Measurements from ENCODE around the gene HAGHL.

The HAGHL gene

DNA sequence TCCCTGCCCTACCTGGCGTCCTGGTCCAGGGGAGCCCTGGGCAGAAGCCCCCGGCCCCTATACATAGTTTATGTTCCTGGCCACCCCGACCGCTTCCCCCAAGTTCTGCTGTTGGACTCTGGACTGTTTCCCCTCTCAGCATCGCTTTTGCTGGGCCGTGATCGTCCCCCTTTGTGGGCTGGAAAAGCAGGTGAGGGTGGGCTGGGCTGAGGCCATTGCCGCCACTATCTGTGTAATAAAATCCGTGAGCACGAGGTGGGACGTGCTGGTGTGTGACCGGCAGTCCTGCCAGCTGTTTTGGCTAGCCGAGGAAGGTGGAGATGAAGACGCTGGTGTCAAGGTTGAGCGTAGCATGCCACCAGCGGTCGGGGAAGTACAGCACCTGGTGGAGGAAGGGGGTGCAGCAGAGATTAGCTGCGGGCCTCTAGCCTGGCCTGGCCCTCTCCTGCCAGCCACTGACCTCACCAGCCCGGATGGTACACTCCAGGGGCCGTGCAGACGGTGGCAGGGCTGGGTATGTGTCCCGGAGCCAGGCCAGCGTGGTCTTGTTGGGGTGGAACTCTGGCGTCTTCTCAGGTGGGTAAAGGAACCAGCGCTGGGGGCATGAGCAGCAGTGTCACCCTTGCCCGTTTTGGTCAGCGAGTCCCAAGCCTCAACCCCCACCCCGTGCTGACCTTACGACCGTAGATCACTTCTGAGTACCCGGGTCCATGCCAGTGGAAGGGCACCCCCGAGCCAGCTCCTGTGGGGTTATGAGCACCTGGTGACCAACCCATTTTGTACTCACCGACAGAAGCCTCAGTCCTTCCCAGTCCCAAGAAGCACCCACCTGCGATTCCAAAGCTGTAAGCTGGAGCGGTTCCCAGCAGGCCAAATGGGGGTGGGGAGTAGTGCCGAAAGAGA is 44.2 kb upstream of the HAGHL start:
- no peak for TF ChIP-seq ISL1 (CRISPR knock-in tag; IDR thresholded peaks at IDR 0.05)
- TF ChIP-seq ZNF70 (CRISPR knock-in tag; IDR thresholded peaks at IDR 0.05), result no peak
- no peak for TF ChIP-seq ARNTL (CRISPR knock-in tag; IDR thresholded peaks at IDR 0.05; ENCODE audit: borderline replicate concordance, low read depth)
- TF ChIP-seq OSR1 (CRISPR knock-in tag; IDR thresholded peaks at IDR 0.05), result no peak
- TF ChIP-seq CSDC2 (CRISPR knock-in tag; IDR thresholded peaks at IDR 0.05), result no peak
- TF ChIP-seq RARB (CRISPR knock-in tag; IDR thresholded peaks at IDR 0.05), result no peak
- TF ChIP-seq ZNF565 (CRISPR knock-in tag; conservative IDR thresholded peaks at IDR 0.05; ENCODE audit: low read depth), result no peak
- TF ChIP-seq, protein P1, sequence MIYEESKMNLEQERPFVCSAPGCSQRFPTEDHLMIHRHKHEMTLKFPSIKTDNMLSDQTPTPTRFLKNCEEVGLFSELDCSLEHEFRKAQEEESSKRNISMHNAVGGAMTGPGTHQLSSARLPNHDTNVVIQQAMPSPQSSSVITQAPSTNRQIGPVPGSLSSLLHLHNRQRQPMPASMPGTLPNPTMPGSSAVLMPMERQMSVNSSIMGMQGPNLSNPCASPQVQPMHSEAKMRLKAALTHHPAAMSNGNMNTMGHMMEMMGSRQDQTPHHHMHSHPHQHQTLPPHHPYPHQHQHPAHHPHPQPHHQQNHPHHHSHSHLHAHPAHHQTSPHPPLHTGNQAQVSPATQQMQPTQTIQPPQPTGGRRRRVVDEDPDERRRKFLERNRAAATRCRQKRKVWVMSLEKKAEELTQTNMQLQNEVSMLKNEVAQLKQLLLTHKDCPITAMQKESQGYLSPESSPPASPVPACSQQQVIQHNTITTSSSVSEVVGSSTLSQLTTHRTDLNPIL (CRISPR knock-in tag; IDR thresholded peaks at IDR 0.05; ENCODE audit: low read depth), result no peak
- TF ChIP-seq TCF4 (CRISPR knock-in tag; IDR thresholded peaks at IDR 0.05; ENCODE audit: borderline replicate concordance), result no peak
- TF ChIP-seq, protein P2, sequence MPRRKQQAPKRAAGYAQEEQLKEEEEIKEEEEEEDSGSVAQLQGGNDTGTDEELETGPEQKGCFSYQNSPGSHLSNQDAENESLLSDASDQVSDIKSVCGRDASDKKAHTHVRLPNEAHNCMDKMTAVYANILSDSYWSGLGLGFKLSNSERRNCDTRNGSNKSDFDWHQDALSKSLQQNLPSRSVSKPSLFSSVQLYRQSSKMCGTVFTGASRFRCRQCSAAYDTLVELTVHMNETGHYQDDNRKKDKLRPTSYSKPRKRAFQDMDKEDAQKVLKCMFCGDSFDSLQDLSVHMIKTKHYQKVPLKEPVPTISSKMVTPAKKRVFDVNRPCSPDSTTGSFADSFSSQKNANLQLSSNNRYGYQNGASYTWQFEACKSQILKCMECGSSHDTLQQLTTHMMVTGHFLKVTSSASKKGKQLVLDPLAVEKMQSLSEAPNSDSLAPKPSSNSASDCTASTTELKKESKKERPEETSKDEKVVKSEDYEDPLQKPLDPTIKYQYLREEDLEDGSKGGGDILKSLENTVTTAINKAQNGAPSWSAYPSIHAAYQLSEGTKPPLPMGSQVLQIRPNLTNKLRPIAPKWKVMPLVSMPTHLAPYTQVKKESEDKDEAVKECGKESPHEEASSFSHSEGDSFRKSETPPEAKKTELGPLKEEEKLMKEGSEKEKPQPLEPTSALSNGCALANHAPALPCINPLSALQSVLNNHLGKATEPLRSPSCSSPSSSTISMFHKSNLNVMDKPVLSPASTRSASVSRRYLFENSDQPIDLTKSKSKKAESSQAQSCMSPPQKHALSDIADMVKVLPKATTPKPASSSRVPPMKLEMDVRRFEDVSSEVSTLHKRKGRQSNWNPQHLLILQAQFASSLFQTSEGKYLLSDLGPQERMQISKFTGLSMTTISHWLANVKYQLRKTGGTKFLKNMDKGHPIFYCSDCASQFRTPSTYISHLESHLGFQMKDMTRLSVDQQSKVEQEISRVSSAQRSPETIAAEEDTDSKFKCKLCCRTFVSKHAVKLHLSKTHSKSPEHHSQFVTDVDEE (CRISPR knock-in tag; IDR thresholded peaks at IDR 0.05), result no peak
- no peak for TF ChIP-seq GLIS3 (CRISPR knock-in tag; IDR thresholded peaks at IDR 0.05)
- TF ChIP-seq PPARA (CRISPR knock-in tag; IDR thresholded peaks at IDR 0.05; ENCODE audit: borderline replicate concordance), result no peak
- no peak for TF ChIP-seq ESRRG (CRISPR knock-in tag; IDR thresholded peaks at IDR 0.05)
- TF ChIP-seq, protein P3, sequence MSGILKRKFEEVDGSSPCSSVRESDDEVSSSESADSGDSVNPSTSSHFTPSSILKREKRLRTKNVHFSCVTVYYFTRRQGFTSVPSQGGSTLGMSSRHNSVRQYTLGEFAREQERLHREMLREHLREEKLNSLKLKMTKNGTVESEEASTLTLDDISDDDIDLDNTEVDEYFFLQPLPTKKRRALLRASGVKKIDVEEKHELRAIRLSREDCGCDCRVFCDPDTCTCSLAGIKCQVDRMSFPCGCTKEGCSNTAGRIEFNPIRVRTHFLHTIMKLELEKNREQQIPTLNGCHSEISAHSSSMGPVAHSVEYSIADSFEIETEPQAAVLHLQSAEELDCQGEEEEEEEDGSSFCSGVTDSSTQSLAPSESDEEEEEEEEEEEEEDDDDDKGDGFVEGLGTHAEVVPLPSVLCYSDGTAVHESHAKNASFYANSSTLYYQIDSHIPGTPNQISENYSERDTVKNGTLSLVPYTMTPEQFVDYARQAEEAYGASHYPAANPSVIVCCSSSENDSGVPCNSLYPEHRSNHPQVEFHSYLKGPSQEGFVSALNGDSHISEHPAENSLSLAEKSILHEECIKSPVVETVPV (CRISPR knock-in tag; IDR thresholded peaks at IDR 0.05), result no peak
- no peak for TF ChIP-seq ZNF8 (CRISPR knock-in tag; IDR thresholded peaks at IDR 0.05)
- no peak for TF ChIP-seq ZFP30 (CRISPR knock-in tag; IDR thresholded peaks at IDR 0.05)
- TF ChIP-seq, protein P4, sequence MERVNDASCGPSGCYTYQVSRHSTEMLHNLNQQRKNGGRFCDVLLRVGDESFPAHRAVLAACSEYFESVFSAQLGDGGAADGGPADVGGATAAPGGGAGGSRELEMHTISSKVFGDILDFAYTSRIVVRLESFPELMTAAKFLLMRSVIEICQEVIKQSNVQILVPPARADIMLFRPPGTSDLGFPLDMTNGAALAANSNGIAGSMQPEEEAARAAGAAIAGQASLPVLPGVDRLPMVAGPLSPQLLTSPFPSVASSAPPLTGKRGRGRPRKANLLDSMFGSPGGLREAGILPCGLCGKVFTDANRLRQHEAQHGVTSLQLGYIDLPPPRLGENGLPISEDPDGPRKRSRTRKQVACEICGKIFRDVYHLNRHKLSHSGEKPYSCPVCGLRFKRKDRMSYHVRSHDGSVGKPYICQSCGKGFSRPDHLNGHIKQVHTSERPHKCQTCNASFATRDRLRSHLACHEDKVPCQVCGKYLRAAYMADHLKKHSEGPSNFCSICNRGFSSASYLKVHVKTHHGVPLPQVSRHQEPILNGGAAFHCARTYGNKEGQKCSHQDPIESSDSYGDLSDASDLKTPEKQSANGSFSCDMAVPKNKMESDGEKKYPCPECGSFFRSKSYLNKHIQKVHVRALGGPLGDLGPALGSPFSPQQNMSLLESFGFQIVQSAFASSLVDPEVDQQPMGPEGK (CRISPR knock-in tag; IDR thresholded peaks at IDR 0.05; ENCODE audit: borderline replicate concordance), result no peak
- TF ChIP-seq BACH2 (CRISPR knock-in tag; IDR thresholded peaks at IDR 0.05; ENCODE audit: borderline replicate concordance), result no peak
- no peak for TF ChIP-seq TOX (CRISPR knock-in tag; IDR thresholded peaks at IDR 0.05; ENCODE audit: borderline replicate concordance)
- no peak for ATAC-seq

DNA sequence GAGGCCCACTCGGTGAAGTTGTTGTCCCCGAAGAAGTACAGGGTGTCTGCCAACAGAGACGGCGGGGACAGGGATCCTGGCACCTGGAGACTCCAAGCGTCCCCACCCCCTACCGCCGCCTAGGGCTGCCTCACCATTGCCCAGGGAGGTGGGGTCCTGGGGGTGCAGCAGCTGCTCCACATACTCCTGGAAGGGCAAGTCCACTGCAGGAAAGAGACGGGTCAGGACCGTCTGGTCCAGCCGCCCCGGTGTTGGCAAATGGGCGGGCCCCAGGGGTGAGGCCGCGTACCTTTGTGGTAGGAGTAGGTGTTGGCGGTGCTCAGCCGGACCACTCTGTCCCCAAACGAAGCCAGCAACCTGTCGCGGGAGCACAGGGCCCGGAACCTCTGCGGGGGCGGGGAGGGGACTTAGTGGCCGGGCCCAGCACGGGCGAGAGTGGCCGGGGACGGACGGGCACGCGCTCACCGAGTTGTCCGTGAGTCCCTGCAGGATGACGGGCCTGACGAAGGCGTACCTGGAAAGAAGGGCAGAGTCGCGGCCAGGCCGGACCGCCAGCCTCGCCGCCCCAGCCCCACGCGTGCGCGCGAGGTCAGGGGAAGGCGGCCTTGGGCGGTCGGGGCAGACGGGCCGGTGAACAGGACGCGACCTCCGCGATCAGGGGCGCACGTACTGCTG is 43.4 kb upstream of the HAGHL start:
- no peak for ATAC-seq
- TF ChIP-seq ZFP30 (CRISPR knock-in tag; IDR thresholded peaks at IDR 0.05) (no peak), TCF4 (CRISPR knock-in tag; IDR thresholded peaks at IDR 0.05; ENCODE audit: borderline replicate concordance) (no peak)

DNA sequence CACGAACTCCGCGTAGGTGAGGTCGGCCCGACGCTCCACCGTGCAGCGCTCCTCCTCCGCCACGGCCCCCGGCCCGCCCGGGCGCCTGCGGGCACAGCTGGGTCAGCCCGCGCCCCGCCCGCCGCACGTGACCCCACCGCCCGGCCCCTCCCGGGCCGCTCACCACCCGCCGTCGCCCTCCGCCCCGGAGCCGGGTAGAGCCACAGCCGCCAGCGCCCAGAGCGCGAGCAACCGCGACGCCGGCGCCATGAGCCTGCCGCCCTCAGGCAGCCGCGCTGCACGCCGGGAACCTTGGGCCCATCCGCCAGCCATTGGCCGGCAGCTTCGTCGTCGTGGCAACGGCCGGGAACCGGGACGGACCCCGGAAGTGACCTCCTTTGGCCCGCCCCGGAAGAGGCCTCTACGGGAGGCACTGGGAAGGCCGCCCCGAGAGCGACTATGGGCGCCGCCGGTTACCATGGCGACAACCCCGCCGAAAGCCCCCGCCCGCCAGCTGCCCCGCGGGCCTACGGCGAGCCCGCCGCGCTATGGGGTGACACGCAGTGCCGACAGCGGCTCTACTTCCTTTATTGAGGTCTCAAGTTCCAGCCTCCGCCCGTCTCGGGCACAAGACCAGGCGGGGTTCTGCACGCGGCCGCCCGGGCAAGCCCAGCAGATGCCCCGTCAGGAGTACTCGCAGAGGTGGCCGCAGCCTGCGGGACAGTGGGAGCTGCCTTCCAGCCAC is 42.7 kb upstream of the HAGHL start, which contains the start of gene JMJD8:
TSS of gene JMJD8 (minus strand) at position 264 of the 724 bp plus-strand sequence. CDS start at position 249, 15 bp downstream.
- 0 out of 2 replicates have a peak, but pooled peaks have one; percentile 41 for TF ChIP-seq ZC3H10 (CRISPR knock-in tag; IDR thresholded peaks at IDR 0.05)
- TF ChIP-seq ZFP3 (CRISPR knock-in tag; IDR thresholded peaks at IDR 0.05), result no peak
- peak; percentile 68 for ATAC-seq

All from SK-N-SH treated with all-trans-retinoic acid at 6 μM for 48 hours (cell line).